Upper lobe of right lung (tissue), 1 donor: ENCODE results near the gene CDH5. TPM values are rescaled to one million over a fixed set of nuclear protein-coding genes. Genes with fewer than 3 reads are reported as not detected.

ENCODE experiments used
- ATAC-seq: fragments of 200-7000 bp; cut with Tn5 transposase; one replicate; pipeline ENCODE4 v1.9.1; 2020; ENCODE audit warnings: mild to moderate bottlenecking, moderate library complexity
- DNase-seq: peaks from one replicate; pipeline ENCODE4 v3.0.0-alpha.2; 2020
- H3K27ac ChIP-seq: fragments of 200-600 bp; one replicate; pipeline ENCODE4 v1.8.0; 2022
- H3K27me3 ChIP-seq: fragments of 200-600 bp; one replicate; pipeline ENCODE4 v1.8.0; 2022; ENCODE audit warnings: mild to moderate bottlenecking
- H3K36me3 ChIP-seq: fragments of 200-600 bp; one replicate; pipeline ENCODE4 v1.8.0; 2022
- H3K4me1 ChIP-seq: fragments of 200-600 bp; one replicate; pipeline ENCODE4 v1.8.0; 2022
- H3K4me3 ChIP-seq: fragments of 200-600 bp; one replicate; pipeline ENCODE4 v1.8.0; 2022; ENCODE audit warnings: mild to moderate bottlenecking
- H3K9me3 ChIP-seq: fragments of 200-600 bp; one replicate; pipeline ENCODE4 v1.8.0; 2022
- intact Hi-C: fragments of 100-400 bp; cut with DNase I; formaldehyde crosslinking; loops from one replicate; pipeline ENCODE4 v1.11.0; 2022
- total RNA-seq: library from RNA; stranded (reverse); fragmentation: NEBNext Ultra II Directional; extraction: Animal tissue kit (Norgen Biotek cat#: 25700); gene quantifications from one replicate; pipeline ENCODE4 v1.2.1, GENCODE V29; 2021
- TF ChIP-seq, protein P1 (sequence below): fragments of 200-600 bp; IDR thresholded peaks from one replicate; pipeline ENCODE4 v1.8.0; 2022; ENCODE audit warnings: antibody characterized with exemption
- donor health status: DM: no; HTN: yes; CAD: no; lungs with severe emphysema.

The CDH5 gene
- total RNA-seq, 1 donor from 2014 or later = 144 TPM

DNA sequence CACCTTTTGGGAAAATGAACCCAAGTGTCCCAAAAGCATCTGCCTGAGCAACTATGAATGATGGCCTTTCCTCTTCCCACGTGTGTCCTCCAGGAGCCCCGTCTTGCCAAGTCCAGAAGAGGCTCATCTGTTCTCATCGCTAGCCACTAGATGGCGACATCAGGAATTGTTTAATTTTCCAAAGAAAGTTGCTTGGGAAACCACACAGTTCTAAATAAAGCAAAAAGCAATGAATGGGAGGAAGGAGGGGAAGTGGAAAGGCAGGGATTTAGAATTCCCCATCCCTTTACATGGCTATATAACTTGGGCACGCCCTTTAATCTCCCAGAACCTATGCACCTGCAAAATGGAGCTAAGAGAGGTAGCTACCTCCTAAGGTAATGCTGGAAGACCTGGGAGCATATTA, 9.0 kb upstream of the CDH5 start:
- no peaks in the 10 kb centered on the region for H3K36me3 ChIP-seq
- intact Hi-C loops = no loop called here
- H3K4me1 ChIP-seq = peaks cover 15% of the 10 kb centered on the region
- TF ChIP-seq, protein P1, sequence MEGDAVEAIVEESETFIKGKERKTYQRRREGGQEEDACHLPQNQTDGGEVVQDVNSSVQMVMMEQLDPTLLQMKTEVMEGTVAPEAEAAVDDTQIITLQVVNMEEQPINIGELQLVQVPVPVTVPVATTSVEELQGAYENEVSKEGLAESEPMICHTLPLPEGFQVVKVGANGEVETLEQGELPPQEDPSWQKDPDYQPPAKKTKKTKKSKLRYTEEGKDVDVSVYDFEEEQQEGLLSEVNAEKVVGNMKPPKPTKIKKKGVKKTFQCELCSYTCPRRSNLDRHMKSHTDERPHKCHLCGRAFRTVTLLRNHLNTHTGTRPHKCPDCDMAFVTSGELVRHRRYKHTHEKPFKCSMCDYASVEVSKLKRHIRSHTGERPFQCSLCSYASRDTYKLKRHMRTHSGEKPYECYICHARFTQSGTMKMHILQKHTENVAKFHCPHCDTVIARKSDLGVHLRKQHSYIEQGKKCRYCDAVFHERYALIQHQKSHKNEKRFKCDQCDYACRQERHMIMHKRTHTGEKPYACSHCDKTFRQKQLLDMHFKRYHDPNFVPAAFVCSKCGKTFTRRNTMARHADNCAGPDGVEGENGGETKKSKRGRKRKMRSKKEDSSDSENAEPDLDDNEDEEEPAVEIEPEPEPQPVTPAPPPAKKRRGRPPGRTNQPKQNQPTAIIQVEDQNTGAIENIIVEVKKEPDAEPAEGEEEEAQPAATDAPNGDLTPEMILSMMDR = peak; percentile 76
- DNase-seq (no peak), ATAC-seq (peak; percentile 55)
- H3K9me3 ChIP-seq = no peaks in the 10 kb centered on the region
- H3K27me3 ChIP-seq = no peaks in the 10 kb centered on the region
- no peak overlapping the region for H3K27ac ChIP-seq
- no peak overlapping the region for H3K4me3 ChIP-seq

DNA sequence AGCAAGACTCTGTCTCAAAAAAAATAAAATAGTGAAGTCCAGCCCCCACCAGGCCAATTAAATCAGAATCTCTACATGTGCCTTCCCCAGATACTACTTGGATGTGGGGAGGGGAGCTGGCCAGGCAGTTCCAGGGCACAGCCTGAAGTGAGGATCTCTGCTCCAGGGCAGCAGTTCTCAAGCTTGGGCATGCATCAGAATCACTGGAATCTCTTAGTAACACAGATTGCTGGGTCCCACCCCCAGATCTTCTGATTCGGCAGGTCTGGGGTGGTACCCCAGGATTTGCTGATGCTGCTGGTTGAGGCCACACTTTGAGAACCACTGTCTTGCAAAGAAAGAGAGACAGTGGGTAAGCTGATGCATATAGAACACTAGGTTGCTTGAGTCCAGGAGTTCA, 8.3 kb upstream of the CDH5 start:
- H3K27ac ChIP-seq = no peak overlapping the region
- DNase-seq (peak; percentile 10), ATAC-seq (no peak)
- no peaks in the 10 kb centered on the region for H3K36me3 ChIP-seq
- TF ChIP-seq, protein P1 = no peak
- no peak overlapping the region for H3K4me3 ChIP-seq
- no peaks in the 10 kb centered on the region for H3K27me3 ChIP-seq
- intact Hi-C loops = no loop called here
- peaks cover 17% of the 10 kb centered on the region for H3K4me1 ChIP-seq
- no peaks in the 10 kb centered on the region for H3K9me3 ChIP-seq

DNA sequence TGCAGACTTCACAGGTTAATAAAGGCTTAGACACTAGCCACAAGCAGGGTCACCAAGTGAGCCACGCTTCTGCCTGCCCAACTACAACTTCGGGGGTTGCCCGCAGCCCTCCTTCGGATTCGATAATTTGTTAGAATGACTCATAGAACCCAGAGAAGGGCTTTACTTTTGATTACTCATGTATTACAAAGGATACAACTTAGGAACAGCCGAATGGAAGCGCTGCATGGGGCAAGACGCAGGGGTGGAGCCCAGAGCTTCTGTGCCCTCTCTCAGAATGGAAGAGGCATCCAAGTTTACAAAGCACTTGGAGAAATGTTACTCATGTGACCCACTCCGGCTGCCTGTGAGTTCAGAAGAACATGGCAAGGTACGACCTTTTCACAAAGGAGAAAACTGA, 7.5 kb upstream of the CDH5 start:
- intact Hi-C loops = no loop called here
- H3K36me3 ChIP-seq = no peaks in the 10 kb centered on the region
- DNase-seq (peak; percentile 63), ATAC-seq (peak; percentile 21)
- H3K4me1 ChIP-seq = peaks cover 21% of the 10 kb centered on the region
- H3K4me3 ChIP-seq = no peak overlapping the region
- no peaks in the 10 kb centered on the region for H3K9me3 ChIP-seq
- H3K27me3 ChIP-seq = no peaks in the 10 kb centered on the region
- peak overlapping the region; percentile 39 for H3K27ac ChIP-seq
- TF ChIP-seq, protein P1 = no peak

DNA sequence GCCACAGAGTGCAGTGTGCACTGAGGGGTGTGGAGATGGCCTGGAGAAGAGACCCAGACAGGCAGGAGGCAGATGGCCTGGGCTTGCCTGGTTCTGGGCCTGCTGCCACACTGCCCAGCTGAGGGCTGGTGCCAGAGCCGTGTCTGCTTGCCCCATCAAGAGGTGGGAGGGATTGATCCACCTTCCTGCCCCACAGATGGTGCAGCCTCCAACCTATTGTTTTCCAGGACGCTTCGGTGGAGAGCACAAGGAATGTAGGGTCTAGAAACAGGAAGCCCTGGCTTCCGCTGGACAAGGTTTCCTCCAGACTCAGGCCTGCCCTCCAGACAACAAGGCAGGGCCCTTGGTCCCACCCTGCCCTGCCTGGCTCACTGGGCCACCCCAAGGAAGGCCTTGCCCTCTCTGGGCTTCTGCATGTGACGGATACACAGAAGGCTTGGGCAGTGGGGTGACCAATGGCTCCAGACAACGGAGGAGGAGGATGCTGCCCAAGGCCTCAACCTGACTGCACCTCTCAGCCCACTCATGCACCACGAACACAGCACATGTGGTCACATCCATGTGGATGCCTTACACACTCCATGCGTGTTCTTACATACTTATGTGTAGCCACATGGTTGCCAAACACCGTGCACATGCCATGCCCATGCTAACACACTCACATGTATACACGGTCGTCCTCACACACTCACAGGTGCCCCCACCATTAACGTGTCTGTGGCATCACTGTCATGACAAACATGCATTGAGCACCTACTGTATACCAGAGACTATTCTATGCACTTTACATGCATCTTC, 6.5 kb upstream of the CDH5 start:
- peak; percentile 62 for DNase-seq
- peak overlapping the region; percentile 65 for H3K27ac ChIP-seq
- TF ChIP-seq, protein P1 = no peak
- intact Hi-C loops = no loop called here
- no peak overlapping the region for H3K4me3 ChIP-seq
- H3K4me1 ChIP-seq = peaks cover 21% of the 10 kb centered on the region
- no peaks in the 10 kb centered on the region for H3K27me3 ChIP-seq
- H3K9me3 ChIP-seq = no peaks in the 10 kb centered on the region
- H3K36me3 ChIP-seq = no peaks in the 10 kb centered on the region
- ATAC-seq = peak; percentile 53

DNA sequence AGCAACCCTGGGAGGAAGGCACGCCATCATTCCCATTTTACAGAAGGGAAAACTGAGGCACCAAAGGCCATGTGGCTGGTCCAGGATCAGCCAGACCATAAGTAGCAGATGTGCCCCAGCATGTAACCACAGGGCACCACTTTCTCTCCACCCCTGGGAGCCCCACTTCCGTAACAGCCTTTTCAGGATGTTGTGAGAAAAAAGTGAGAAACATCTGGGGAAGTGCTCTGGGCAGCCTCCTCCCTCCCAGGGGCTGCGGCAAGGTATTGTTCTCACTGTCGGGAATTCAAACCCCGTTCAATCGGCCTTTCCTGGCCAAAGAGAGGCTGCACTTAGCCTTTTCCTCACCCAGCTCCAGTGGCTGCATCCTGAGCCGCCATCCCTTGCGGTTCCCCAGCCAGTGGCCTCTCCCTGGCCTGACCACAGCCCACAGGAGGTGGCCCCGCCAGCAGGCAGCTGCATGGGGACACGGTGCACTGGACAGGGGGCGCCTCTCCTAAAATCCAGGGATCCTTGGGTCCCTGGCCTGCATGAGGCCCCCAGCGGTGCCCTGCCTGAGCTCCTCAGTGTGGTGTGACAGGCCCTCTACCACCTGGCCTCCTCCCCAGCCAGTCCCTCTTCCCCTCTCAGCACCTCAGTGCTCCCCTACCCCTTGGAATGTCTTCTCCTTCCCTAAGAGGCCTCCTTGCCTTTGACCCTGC, 5.7 kb upstream of the CDH5 start:
- ATAC-seq = no peak
- Histone ChIP-seq H3K4me1 (peaks cover 25% of the 10 kb centered on the region), H3K36me3 (no peaks in the 10 kb centered on the region), H3K27ac (peak overlapping the region; percentile 65), H3K4me3 (no peak overlapping the region), H3K9me3 (no peaks in the 10 kb centered on the region), H3K27me3 (no peaks in the 10 kb centered on the region)
- intact Hi-C loops = no loop called here
- TF ChIP-seq, protein P1 = no peak
- peak; percentile 65 for DNase-seq
